RPMI7951 (cell line): ENCODE results near the gene MRPL9. TPM values are rescaled to one million over a fixed set of nuclear protein-coding genes. Genes with fewer than 3 reads are reported as not detected.

Source experiments
- DNase-seq: peaks from one replicate; pipeline ENCODE4 v3.0.0-alpha.2; 2012; ENCODE audit warnings: low read depth
- total RNA-seq: library from RNA; depleted of rRNA; stranded (reverse); fragments of >200 nt; shearing (Covaris generic); gene quantifications from 2 replicates; pipeline ENCODE4 v1.2.3, GENCODE V29; 2014

The MRPL9 gene
- total RNA-seq, 1 experiment from 2014 or later, result 101 TPM

GRCh38 chr1:151733126-151733525 is 30.2 kb downstream of the MRPL9 start:
- no peak for DNase-seq

- no peak for DNase-seq
Measured at GRCh38 chr1:151729966-151730291, 33.4 kb downstream of the MRPL9 start.

GRCh38 chr1:151729157-151729965 is 33.9 kb downstream of the MRPL9 start:
- no peak for DNase-seq

GRCh38 chr1:151728151-151729054 is 34.9 kb downstream of the MRPL9 start:
- DNase-seq, result peak; percentile 54

- DNase-seq, result no peak
Measured at GRCh38 chr1:151723726-151724370, 39.4 kb downstream of the MRPL9 start.

GRCh38 chr1:151721788-151722510 is 41.3 kb downstream of the MRPL9 start:
- no peak for DNase-seq

GRCh38 chr1:151720974-151721787 is 42.1 kb downstream of the MRPL9 start, which contains the start of gene RIIAD1:
RIIAD1 (plus strand) TSS chr1:151721522; CDS start chr1:151721537, 15 bp downstream.
- peak; percentile 39 for DNase-seq

- peak; percentile 41 for DNase-seq
Measured at GRCh38 chr1:151720554-151720953, 42.7 kb downstream of the MRPL9 start.

GRCh38 chr1:151720125-151720524 is 43.2 kb downstream of the MRPL9 start:
- DNase-seq, result no peak

- no peak for DNase-seq
Measured at GRCh38 chr1:151718666-151719065, 44.6 kb downstream of the MRPL9 start.

GRCh38 chr1:151718011-151718431 is 45.3 kb downstream of the MRPL9 start:
- DNase-seq, result no peak

- no peak for DNase-seq
Measured at GRCh38 chr1:151716771-151717631, 46.3 kb downstream of the MRPL9 start, which contains the start of gene CELF3. CELF3 (minus strand) TSS chr1:151716803; CDS start chr1:151716020, 783 bp downstream.

GRCh38 chr1:151716405-151716762 is 46.9 kb downstream of the MRPL9 start:
- no peak for DNase-seq

- no peak for DNase-seq
Measured at GRCh38 chr1:151715726-151716404, 47.4 kb downstream of the MRPL9 start.

- no peak for DNase-seq
Measured at GRCh38 chr1:151714820-151715725, 48.2 kb downstream of the MRPL9 start.

- no peak for DNase-seq
Measured at GRCh38 chr1:151713874-151714273, 49.4 kb downstream of the MRPL9 start.

GRCh38 chr1:151713044-151713443 is 50.3 kb downstream of the MRPL9 start:
- no peak for DNase-seq

GRCh38 chr1:151711951-151712350 is 51.3 kb downstream of the MRPL9 start:
- no peak for DNase-seq
